ENCODE data around the gene NMUR2. TPM values are rescaled to one million over a fixed set of nuclear protein-coding genes. Genes with fewer than 3 reads are reported as not detected.

Gene NMUR2
- total RNA-seq, 1 experiment from 2014 or later = not detected

- no peak overlapping the region for H3K4me3 ChIP-seq (replicated peaks in 1 of 2; ENCODE audit: low read depth in 1 of 2, low read length in 2 of 2)
- H2AFZ ChIP-seq (ENCODE audit: low read depth, low read length, poor library complexity, severe bottlenecking) = no peak overlapping the region
- intact Hi-C loops (cut with micrococcal nuclease) = loop anchor here (2.0 to 5.0 kb wide), 3 partner anchors 525 to 858 kb away; no protein-coding TSS in a partner anchor
- no peak overlapping the region for H3K9ac ChIP-seq (ENCODE audit: low read length)
- no peaks in the 10 kb centered on the region for H3K4me1 ChIP-seq (ENCODE audit: control insufficient read depth in 1 of 2, insufficient read depth in 2 of 2, low read length in 2 of 2)
- H3K79me2 ChIP-seq (ENCODE audit: insufficient read depth, low read length) = no peaks in the 10 kb centered on the region
- no peak overlapping the region for H3K4me2 ChIP-seq (ENCODE audit: low read length)
- peak; percentile 15 for DNase-seq (ENCODE audit: low read depth, low spot score)
- H3K36me3 ChIP-seq (ENCODE audit: control insufficient read depth in 1 of 2, insufficient read depth in 2 of 2, low read length in 2 of 2) = no peaks in the 10 kb centered on the region
- BruUV-seq (replicated peaks) = no TSS peak
- no peaks in the 10 kb centered on the region for H3K27me3 ChIP-seq (ENCODE audit: insufficient read depth, low read length)
- ChIA-PET POLR2A (no interaction called here), RAD21 (ENCODE audit: low non-redundant PET in 1 of 2, low total read pairs in 2 of 2, uncharacterized antibody in 2 of 2, unreplicated experiment in 2 of 2) (interaction anchor here in 1 of 2 experiments (1.2 kb wide), 1 partner anchor 207 kb away, joined by 3 read pairs; no protein-coding TSS in a partner anchor), CTCF (interaction anchor here (0.5 to 2.1 kb wide), 6 partner anchors 29 to 579 kb away, joined by 3 to 26 read pairs (median 3); partner anchors contain the start of gene G3BP1)
- peak; percentile 82 for ATAC-seq
- H3K9me3 ChIP-seq (ENCODE audit: control insufficient read depth in 1 of 2, insufficient read depth in 1 of 2, low read depth in 1 of 2, low read length in 2 of 2) = no peaks in the 10 kb centered on the region
- H3K27ac ChIP-seq (ENCODE audit: low read depth, low read length) = no peak overlapping the region
- TF ChIP-seq SP1 (IDR thresholded peaks at IDR 0.05; ENCODE audit: low read depth) (no peak), CTCF (IDR thresholded peaks at IDR 0.05 in 2 of 3, conservative IDR thresholded peaks at IDR 0.05 in 1 of 3; ENCODE audit: borderline replicate concordance in 1 of 3, insufficient read depth in 1 of 3, low read depth in 2 of 3, low read length in 2 of 3) (peak; percentile 25 to 90 (median 89); a peak in 5 of 6 replicates), RAD21 (IDR thresholded peaks at IDR 0.05; ENCODE audit: low read depth) (peak; percentile 64)
- no peaks in the 10 kb centered on the region for H4K20me1 ChIP-seq (ENCODE audit: insufficient read depth)
- H3K9me2 ChIP-seq (ENCODE audit: insufficient read depth) = no peaks in the 10 kb centered on the region
Measured at GRCh38 chr5:152349683-152350526, 55.2 kb downstream of the NMUR2 start.
